NB4 (cell line): Measurements from ENCODE around the gene OR1F1.

ENCODE experiments used
- DNase-seq: peaks from one replicate; pipeline ENCODE4 v3.0.0; 2010; ENCODE audit warnings: low read depth
- H3K4me3 ChIP-seq: one replicate; pipeline ENCODE4 v1.5.1; 2011; ENCODE audit warnings: mild to moderate bottlenecking, low read depth, low read length, moderate library complexity
- CTCF ChIP-seq: IDR thresholded peaks from one replicate; pipeline ENCODE4 v1.5.1; 2012; ENCODE audit warnings: low read depth, low read length
- MAX ChIP-seq: IDR thresholded peaks from 2 replicates; pipeline ENCODE4 v1.6.1; 2011; ENCODE audit warnings: low read depth, low read length
- MYC ChIP-seq: IDR thresholded peaks from 2 replicates; pipeline ENCODE4 v1.6.1; 2011; ENCODE audit warnings: low read depth, low read length
- POLR2A ChIP-seq: IDR thresholded peaks from 2 replicates; pipeline ENCODE4 v1.6.1; 2011; ENCODE audit warnings: mild to moderate bottlenecking; ENCODE audit not compliant: insufficient read length; ENCODE audit errors: extremely low read depth

Gene OR1F1

GRCh38 chr16:3246876-3247275 is 58.9 kb downstream of the OR1F1 start:
- TF ChIP-seq POLR2A = no peak
- no peak for DNase-seq
- H3K4me3 ChIP-seq = no peak overlapping the region

- no peak for DNase-seq
- TF ChIP-seq CTCF = no peak
- no peak for TF ChIP-seq POLR2A
- TF ChIP-seq MYC = no peak
- no peak for TF ChIP-seq MAX
- H3K4me3 ChIP-seq = no peak overlapping the region
These were observed 60.6 kb downstream of the OR1F1 start for GRCh38 chr16:3248596-3248995.

GRCh38 chr16:3249020-3249419 is 61.0 kb downstream of the OR1F1 start:
- TF ChIP-seq POLR2A (no peak), MAX (no peak), CTCF (no peak), MYC (no peak)
- H3K4me3 ChIP-seq = no peak overlapping the region
- DNase-seq = no peak

- DNase-seq = no peak
- TF ChIP-seq MAX (no peak), MYC (no peak), POLR2A (no peak), CTCF (no peak)
- H3K4me3 ChIP-seq = no peak overlapping the region
These were observed 61.4 kb downstream of the OR1F1 start for GRCh38 chr16:3249451-3249850.

GRCh38 chr16:3252967-3253366 is 65.0 kb downstream of the OR1F1 start:
- TF ChIP-seq POLR2A (no peak), CTCF (no peak), MYC (no peak), MAX (no peak)
- no peak for DNase-seq
- no peak overlapping the region for H3K4me3 ChIP-seq

- TF ChIP-seq MAX (no peak), MYC (no peak), POLR2A (no peak), CTCF (no peak)
- H3K4me3 ChIP-seq = no peak overlapping the region
- DNase-seq = no peak
These were observed 66.3 kb downstream of the OR1F1 start for GRCh38 chr16:3254309-3254708.
